ENCODE measurements around the gene HBS1L.

GRCh38 chr6:134934793-134935485, 119.7 kb downstream of the HBS1L start:
- no peak for TF ChIP-seq CTCF (IDR thresholded peaks at IDR 0.05 in 2 of 3, conservative IDR thresholded peaks at IDR 0.05 in 1 of 3; ENCODE audit: borderline replicate concordance in 1 of 3, insufficient read depth in 1 of 3, low read depth in 2 of 3, low read length in 2 of 3)
- TF ChIP-seq POLR2A (IDR thresholded peaks at IDR 0.05; ENCODE audit: borderline replicate concordance, extremely low read depth, insufficient read depth, insufficient read length), result no peak
- no peak for TF ChIP-seq MAX (IDR thresholded peaks at IDR 0.05)
- no peak for TF ChIP-seq ZNF274 (IDR thresholded peaks at IDR 0.05; ENCODE audit: low read depth, low read length)
